Activated CD4-positive, alpha-beta memory T cell treated with anti-CD3 and anti-CD28 coated beads, Interleukin-2, amount 10 ng/mL, durations not matched to agents 7 days and 5 days (primary cell): ENCODE data around the gene SEC31A. TPM values are rescaled to one million over a fixed set of nuclear protein-coding genes. Genes with fewer than 3 reads are reported as not detected.
A peak's percentile ranks its signal among the peaks of the same experiment; 100 is the strongest.
"Not testable (repeated sequence)": the region's sequence is repeated elsewhere in the genome, so short reads cannot be mapped to it uniquely, and the experiment has no call there.

Source experiments
- CTCF ChIA-PET: fragments of 350-600 bp; sonication (Branson Sonifier 250); formaldehyde crosslinking; loops from one replicate; lab custom pipeline; 2021; ENCODE audit warnings: antibody characterized with exemption, inconsistent platforms; lab: Charles Lee
- POLR2A ChIA-PET: fragments of 350-600 bp; sonication (Branson Sonifier 250); formaldehyde crosslinking; loops from one replicate; lab custom pipeline; 2021; ENCODE audit warnings: antibody characterized with exemption; lab: Charles Lee
- DNase-seq: peaks from one replicate; pipeline ENCODE4 v3.0.0-alpha.2; 2020
- H3K27ac Mint-ChIP-seq: one replicate; pipeline ENCODE4 v1.8.0; 2021; ENCODE audit warnings: mild to moderate bottlenecking, mixed read lengths
- H3K27me3 Mint-ChIP-seq: one replicate; pipeline ENCODE4 v1.8.0; 2021; ENCODE audit warnings: mixed read lengths
- H3K36me3 Mint-ChIP-seq: one replicate; pipeline ENCODE4 v1.8.0; 2021; ENCODE audit warnings: low read depth, mixed read lengths
- H3K4me1 Mint-ChIP-seq: one replicate; pipeline ENCODE4 v1.8.0; 2021; ENCODE audit warnings: mixed read lengths
- H3K4me3 Mint-ChIP-seq: one replicate; pipeline ENCODE4 v1.8.0; 2021; ENCODE audit warnings: mild to moderate bottlenecking, mixed read lengths
- H3K9me3 Mint-ChIP-seq: one replicate; pipeline ENCODE4 v1.8.0; 2021; ENCODE audit warnings: mixed read lengths
- total RNA-seq, 2 experiments: library from RNA; stranded (reverse); gene quantifications; one replicate each; pipeline ENCODE4 v1.2.3, GENCODE V29; 2021

Gene SEC31A
- total RNA-seq, 2 experiments from 2014 or later, result 102 to 108 TPM

GRCh38 chr4:82890528-82890900, 439 bp downstream of the SEC31A start:
- ChIA-PET POLR2A (interaction anchor here (1.0 to 4.5 kb wide), 8 partner anchors 10 to 145 kb away, joined by 3 to 51 read pairs (median 6); partner anchors contain the start of genes COPS4, LIN54 and THAP9), CTCF (interaction anchor here (1.7 to 1.8 kb wide), 2 partner anchors 25 to 121 kb away, joined by 5 to 10 read pairs; no protein-coding TSS in a partner anchor)
- H3K27me3 Mint-ChIP-seq, result no peaks in the 10 kb centered on the region
- no peak for DNase-seq
- H3K36me3 Mint-ChIP-seq, result peaks cover 19% of the 10 kb centered on the region
- peaks cover 55% of the 10 kb centered on the region for H3K4me1 Mint-ChIP-seq
- peak overlapping the region; percentile 83 for H3K4me3 Mint-ChIP-seq
- peak overlapping the region; percentile 88 for H3K27ac Mint-ChIP-seq
- no peaks in the 10 kb centered on the region for H3K9me3 Mint-ChIP-seq

- Mint-ChIP-seq H3K4me1 (peaks cover 55% of the 10 kb centered on the region), H3K9me3 (no peaks in the 10 kb centered on the region), H3K27me3 (no peaks in the 10 kb centered on the region), H3K36me3 (peaks cover 13% of the 10 kb centered on the region), H3K4me3 (peak overlapping the region; percentile 83), H3K27ac (peak overlapping the region; percentile 88)
- no peak for DNase-seq
- ChIA-PET CTCF (interaction anchor here (0.7 to 1.8 kb wide), 8 partner anchors 9 to 405 kb away, joined by 3 to 10 read pairs (median 4); partner anchors contain the start of gene COQ2), POLR2A (interaction anchor here (0.7 to 4.5 kb wide), 9 partner anchors 10 to 151 kb away, joined by 3 to 51 read pairs (median 5); partner anchors contain the start of genes COPS4, LIN54 and THAP9)
These were observed 1.7 kb downstream of the SEC31A start for GRCh38 chr4:82889287-82889686.

GRCh38 chr4:82886147-82886942, 4.6 kb downstream of the SEC31A start:
- H3K27ac Mint-ChIP-seq, result no peak overlapping the region
- CTCF ChIA-PET, result interaction anchor here (1.8 kb wide), 1 partner anchor 14 kb away, joined by 8 read pairs; the partner anchor contains the start of gene THAP9
- peaks cover 18% of the 10 kb centered on the region for H3K36me3 Mint-ChIP-seq
- H3K4me3 Mint-ChIP-seq, result no peak overlapping the region
- H3K9me3 Mint-ChIP-seq, result no peaks in the 10 kb centered on the region
- H3K27me3 Mint-ChIP-seq, result no peaks in the 10 kb centered on the region
- POLR2A ChIA-PET, result interaction anchor here (1.5 to 1.8 kb wide), 2 partner anchors 13 to 15 kb away, joined by 4 read pairs; no protein-coding TSS in a partner anchor
- DNase-seq, result no peak
- H3K4me1 Mint-ChIP-seq, result peaks cover 31% of the 10 kb centered on the region

- Mint-ChIP-seq H3K9me3 (no peaks in the 10 kb centered on the region), H3K36me3 (peaks cover 23% of the 10 kb centered on the region), H3K27ac (no peak overlapping the region), H3K4me3 (no peak overlapping the region), H3K4me1 (peaks cover 28% of the 10 kb centered on the region), H3K27me3 (no peaks in the 10 kb centered on the region)
- ChIA-PET POLR2A (no interaction called here), CTCF (no interaction called here)
- no peak for DNase-seq
These were observed 5.5 kb downstream of the SEC31A start for GRCh38 chr4:82885410-82885809.

- ChIA-PET CTCF (no interaction called here), POLR2A (interaction anchor here (1.0 kb wide), 1 partner anchor 82 kb away, joined by 3 read pairs; no protein-coding TSS in a partner anchor)
- H3K36me3 Mint-ChIP-seq, result peaks cover 62% of the 10 kb centered on the region
These were observed 22.4 kb downstream of the SEC31A start for GRCh38 chr4:82868572-82868971.

GRCh38 chr4:82866706-82867385, 24.1 kb downstream of the SEC31A start:
- POLR2A ChIA-PET, result interaction anchor here (1.9 kb wide), 1 partner anchor 29 kb away, joined by 4 read pairs; no protein-coding TSS in a partner anchor
- H3K27ac Mint-ChIP-seq, result no peak overlapping the region
- H3K27me3 Mint-ChIP-seq, result no peaks in the 10 kb centered on the region
- no peak for DNase-seq
- no peaks in the 10 kb centered on the region for H3K9me3 Mint-ChIP-seq
- H3K4me3 Mint-ChIP-seq, result no peak overlapping the region
- H3K36me3 Mint-ChIP-seq, result peaks cover 67% of the 10 kb centered on the region
- peaks cover 33% of the 10 kb centered on the region for H3K4me1 Mint-ChIP-seq
- CTCF ChIA-PET, result interaction anchor here (0.7 kb wide), 1 partner anchor 31 kb away, joined by 3 read pairs; no protein-coding TSS in a partner anchor

More at GRCh38 chr4:82868572-82868971, 22.4 kb downstream of the SEC31A start:
- no peak for DNase-seq
- no peak overlapping the region for H3K27ac Mint-ChIP-seq
- no peaks in the 10 kb centered on the region for H3K9me3 Mint-ChIP-seq
- no peak overlapping the region for H3K4me3 Mint-ChIP-seq
- peaks cover 31% of the 10 kb centered on the region for H3K4me1 Mint-ChIP-seq
- H3K27me3 Mint-ChIP-seq, result no peaks in the 10 kb centered on the region

GRCh38 chr4:82866033-82866432, 24.9 kb downstream of the SEC31A start:
- POLR2A ChIA-PET, result interaction anchor here (0.8 to 2.7 kb wide), 11 partner anchors 11 to 436 kb away, joined by 3 to 18 read pairs (median 4); partner anchors contain the start of genes COPS4, COQ2, HNRNPDL and SEC31A
- not testable (repeated sequence) for DNase-seq, H3K27me3 Mint-ChIP-seq, H3K9me3 Mint-ChIP-seq, H3K4me3 Mint-ChIP-seq
- H3K4me1 Mint-ChIP-seq, result peaks cover 33% of the 10 kb centered on the region
- peak overlapping the region; percentile 68 for H3K27ac Mint-ChIP-seq
- H3K36me3 Mint-ChIP-seq, result peaks cover 69% of the 10 kb centered on the region
- CTCF ChIA-PET, result interaction anchor here (0.7 to 2.7 kb wide), 7 partner anchors 14 to 437 kb away, joined by 3 to 13 read pairs (median 4); partner anchors contain the start of gene THAP9

- Mint-ChIP-seq H3K36me3 (peaks cover 68% of the 10 kb centered on the region), H3K27ac (peak overlapping the region; percentile 78), H3K4me3 (peak overlapping the region; percentile 4), H3K4me1 (peaks cover 33% of the 10 kb centered on the region), H3K27me3 (no peaks in the 10 kb centered on the region), H3K9me3 (no peaks in the 10 kb centered on the region)
- CTCF ChIA-PET, result interaction anchor here (0.7 to 2.7 kb wide), 8 partner anchors 14 to 436 kb away, joined by 3 to 13 read pairs (median 4); partner anchors contain the start of genes LIN54 and THAP9
- POLR2A ChIA-PET, result interaction anchor here (0.8 to 2.7 kb wide), 11 partner anchors 10 to 436 kb away, joined by 3 to 18 read pairs (median 4); partner anchors contain the start of genes COPS4, COQ2, HNRNPDL and SEC31A
- DNase-seq, result peak; percentile 25
These were observed 25.4 kb downstream of the SEC31A start for GRCh38 chr4:82865592-82865991.

- H3K27me3 Mint-ChIP-seq, result no peaks in the 10 kb centered on the region
- ChIA-PET POLR2A (interaction anchor here (0.6 to 2.7 kb wide), 8 partner anchors 12 to 510 kb away, joined by 3 to 18 read pairs (median 3); partner anchors contain the start of genes HNRNPDL and SEC31A), CTCF (interaction anchor here (0.6 to 2.7 kb wide), 3 partner anchors 10 to 35 kb away, joined by 3 to 13 read pairs (median 11); partner anchors contain the start of gene THAP9)
- H3K4me1 Mint-ChIP-seq, result peaks cover 33% of the 10 kb centered on the region
- peak; percentile 30 for DNase-seq
- H3K9me3 Mint-ChIP-seq, result no peaks in the 10 kb centered on the region
- H3K4me3 Mint-ChIP-seq, result peak overlapping the region; percentile 33
- peaks cover 63% of the 10 kb centered on the region for H3K36me3 Mint-ChIP-seq
- H3K27ac Mint-ChIP-seq, result peak overlapping the region; percentile 86
These were observed 26.5 kb downstream of the SEC31A start for GRCh38 chr4:82864336-82864979.

- H3K36me3 Mint-ChIP-seq, result peaks cover 58% of the 10 kb centered on the region
- POLR2A ChIA-PET, result interaction anchor here (1.8 kb wide), 1 partner anchor 422 kb away, joined by 4 read pairs; no protein-coding TSS in a partner anchor
These were observed 29.4 kb downstream of the SEC31A start for GRCh38 chr4:82861529-82861928.

GRCh38 chr4:82860487-82860886, 30.5 kb downstream of the SEC31A start:
- H3K27me3 Mint-ChIP-seq, DNase-seq, H3K27ac Mint-ChIP-seq, H3K4me3 Mint-ChIP-seq, POLR2A ChIA-PET, H3K9me3 Mint-ChIP-seq: not testable (repeated sequence)
- Mint-ChIP-seq H3K4me1 (peaks cover 16% of the 10 kb centered on the region), H3K36me3 (peaks cover 53% of the 10 kb centered on the region)
- CTCF ChIA-PET, result interaction anchor here (1.0 kb wide), 1 partner anchor 39 kb away, joined by 3 read pairs; no protein-coding TSS in a partner anchor

More at GRCh38 chr4:82861529-82861928, 29.4 kb downstream of the SEC31A start:
- no peak overlapping the region for H3K27ac Mint-ChIP-seq
- peaks cover 26% of the 10 kb centered on the region for H3K4me1 Mint-ChIP-seq
- CTCF ChIA-PET, result interaction anchor here (0.7 to 1.3 kb wide), 3 partner anchors 9 to 468 kb away, joined by 3 to 7 read pairs (median 3); partner anchors contain the start of gene COPS4
- no peak overlapping the region for H3K4me3 Mint-ChIP-seq
- DNase-seq, result no peak
- H3K9me3 Mint-ChIP-seq, result no peaks in the 10 kb centered on the region
- no peaks in the 10 kb centered on the region for H3K27me3 Mint-ChIP-seq
